Endothelial cell of umbilical vein (primary cell): ENCODE measurements around the gene PARD3B. TPM values are rescaled to one million over a fixed set of nuclear protein-coding genes. Genes with fewer than 3 reads are reported as not detected.

Source experiments
- BruUV-seq: library from RNA; stranded (reverse); fragments of 400-500 nt; replicated peaks from 2 replicates; lab custom pipeline; 2021; lab: Mats Ljungman, UMichigan
- CTCF ChIA-PET: fragments of 300-600, 350-600 bp; sonication (Branson Sonifier 250); formaldehyde crosslinking; loops from one replicate; lab custom pipeline; 2021; ENCODE audit warnings: antibody characterized with exemption, inconsistent platforms; lab: Charles Lee
- POLR2A ChIA-PET: fragments of 300-600, 350-600 bp; sonication (Branson Sonifier 250); formaldehyde crosslinking; loops from one replicate; lab custom pipeline; 2021; ENCODE audit warnings: antibody characterized with exemption, inconsistent platforms; lab: Charles Lee
- DNase-seq: peaks from one replicate; pipeline ENCODE4 v3.0.0-alpha.2; 2011; ENCODE audit warnings: low read depth, low spot score
- FAIRE-seq: peaks from 2 replicates; lab custom pipeline; 2011; peaks lifted over from hg19 to GRCh38; lab: Jason Lieb, UNC
- H2AFZ ChIP-seq: 2 replicates; pipeline ENCODE4 v1.6.0; 2012; ENCODE audit warnings: low read depth, low read length, control low read depth, inconsistent platforms
- H3K27ac ChIP-seq: 2 replicates; pipeline ENCODE4 v1.5.1; 2011; ENCODE audit warnings: low read depth, mild to moderate bottlenecking, control low read depth, low read length, moderate library complexity; ENCODE audit not compliant: insufficient read depth
- H3K27me3 ChIP-seq, 2 experiments: 2 replicates each; pipeline versions ENCODE4 v1.6.0 to v1.6.1; 2011; ENCODE audit warnings: low read length in 2 of 2, mixed read lengths in 1 of 2; ENCODE audit not compliant: control insufficient read depth in 2 of 2, insufficient read depth in 2 of 2
- H3K36me3 ChIP-seq, 2 experiments: 2 replicates in 1 of 2; 3 replicates in 1 of 2; pipeline ENCODE4 v1.5.1; 2011; ENCODE audit warnings: low read length in 2 of 2, mild to moderate bottlenecking in 1 of 2, moderate library complexity in 1 of 2; ENCODE audit not compliant: control insufficient read depth in 2 of 2, insufficient read depth in 2 of 2; ENCODE audit errors: extremely low read depth in 1 of 2
- H3K4me1 ChIP-seq: 3 replicates; pipeline ENCODE4 v1.5.1; 2011; ENCODE audit warnings: mild to moderate bottlenecking, low read length; ENCODE audit not compliant: control insufficient read depth, insufficient read depth; ENCODE audit errors: extremely low read depth
- H3K4me2 ChIP-seq: 2 replicates; pipeline ENCODE4 v1.6.1; 2011; ENCODE audit warnings: low read length, control low read depth, mixed read lengths; ENCODE audit not compliant: insufficient read depth
- H3K4me3 ChIP-seq, 3 experiments: fragments of 200-600 bp in 1 of 3; sonication (generic), shearing (Covaris generic) in 1 of 3; replicated peaks in 1 of 3; 2 replicates each; pipeline ENCODE4 v1.5.1; 2011 to 2016; ENCODE audit warnings: control low read depth in 3 of 3, low read length in 3 of 3, mild to moderate bottlenecking in 2 of 3, inconsistent platforms in 1 of 3, low read depth in 1 of 3, moderate library complexity in 1 of 3; ENCODE audit not compliant: insufficient read depth in 1 of 3
- H3K79me2 ChIP-seq: 2 replicates; pipeline ENCODE4 v1.6.0; 2012; ENCODE audit warnings: low read length, inconsistent platforms; ENCODE audit not compliant: control insufficient read depth, insufficient read depth
- H3K9ac ChIP-seq: replicated peaks from 2 replicates; pipeline ENCODE3; 2011; ENCODE audit warnings: low read length, control low read depth; ENCODE audit not compliant: insufficient read depth; ENCODE audit errors: extremely low read depth
- H3K9me1 ChIP-seq: replicated peaks from 3 replicates; pipeline ENCODE4 v1.6.0; 2011; ENCODE audit warnings: mild to moderate bottlenecking, low read length; ENCODE audit not compliant: control insufficient read depth, insufficient read depth; ENCODE audit errors: extremely low read depth
- H3K9me3 ChIP-seq: replicated peaks from 2 replicates; pipeline ENCODE4 v1.5.1; 2012; ENCODE audit warnings: low read length, inconsistent platforms; ENCODE audit not compliant: control insufficient read depth, insufficient read depth
- H4K20me1 ChIP-seq: replicated peaks from 2 replicates; pipeline ENCODE3; 2011; ENCODE audit warnings: mild to moderate bottlenecking, low read length; ENCODE audit not compliant: control insufficient read depth, insufficient read depth; ENCODE audit errors: extremely low read depth
- EZH2 ChIP-seq: IDR thresholded peaks from 2 replicates; pipeline ENCODE4 v1.6.1; 2012; ENCODE audit warnings: borderline replicate concordance, low read depth, mild to moderate bottlenecking, moderate library complexity, low read length, inconsistent platforms; ENCODE audit not compliant: severe bottlenecking
- FOS ChIP-seq: IDR thresholded peaks from 2 replicates; pipeline ENCODE4 v1.6.1; 2011; ENCODE audit warnings: mild to moderate bottlenecking, low read length, moderate library complexity, borderline replicate concordance; ENCODE audit not compliant: insufficient read depth
- GATA2 ChIP-seq: IDR thresholded peaks from 2 replicates; pipeline ENCODE4 v1.7.0; 2011; ENCODE audit warnings: low read depth, mild to moderate bottlenecking, moderate library complexity, mixed read lengths, low read length; ENCODE audit not compliant: insufficient read length, insufficient read depth
- JUN ChIP-seq: IDR thresholded peaks from 2 replicates; pipeline ENCODE4 v1.6.1; 2011; ENCODE audit warnings: borderline replicate concordance, low read depth; ENCODE audit not compliant: insufficient read length, insufficient read depth
- MYC ChIP-seq: IDR thresholded peaks from one replicate; pipeline ENCODE4 v1.6.1; 2011; ENCODE audit warnings: mild to moderate bottlenecking, low read depth, low read length
- POLR2A ChIP-seq: IDR thresholded peaks from 2 replicates; pipeline ENCODE4 v1.6.1; 2012; ENCODE audit warnings: low read depth, mild to moderate bottlenecking, control low read depth, low read length
- POLR2AphosphoS5 ChIP-seq: IDR thresholded peaks from 2 replicates; pipeline ENCODE4 v1.6.1; 2012; ENCODE audit warnings: low read depth, mild to moderate bottlenecking, control low read depth, low read length, moderate library complexity; ENCODE audit not compliant: insufficient read depth
- dilution Hi-C: fragments of 300-500 bp; cut with MboI; formaldehyde crosslinking; loops from one replicate; pipeline ENCODE4 v1.15.0; 2019; ENCODE audit warnings: low sequenced_read_pairs; ENCODE audit not compliant: extremely low pct_ligation_motif_present
- intact Hi-C: fragments of 100-400 bp; cut with micrococcal nuclease; formaldehyde crosslinking; loops from one replicate; pipeline ENCODE4 v1.10.0; 2022
- polyA plus RNA-seq, 4 experiments: library from polyadenylated mRNA; depleted of rRNA in 3 of 4; stranded (reverse) in 3 of 4; unstranded in 1 of 4; fragments of >200 nt; gene quantifications; 2 replicates each; pipeline versions ENCODE4 v1.2.1 to v1.2.3, GENCODE V29; 2011 to 2012; ENCODE audit warnings: missing spikeins in 1 of 4
- total RNA-seq: library from RNA; stranded (reverse); gene quantifications from 2 replicates; pipeline ENCODE4 v1.2.3, GENCODE V29; 2021
- TF ChIP-seq, protein P1 (sequence below), 2 donors: IDR thresholded peaks; 1 replicate in 1 of 2; 2 replicates in 1 of 2; pipeline ENCODE4 v1.5.1; 2011; ENCODE audit warnings: low read length in 2 of 2, mild to moderate bottlenecking in 2 of 2, moderate library complexity in 2 of 2, control low read depth in 1 of 2, inconsistent platforms in 1 of 2, low read depth in 1 of 2; ENCODE audit not compliant: insufficient read depth in 1 of 2; ENCODE audit errors: extremely low read depth in 1 of 2
- TF ChIP-seq, protein P2 (sequence below): IDR thresholded peaks from 2 replicates; pipeline ENCODE4 v1.6.1; 2011; ENCODE audit not compliant: insufficient read depth, insufficient read length

The PARD3B gene
- total and polyA plus RNA-seq, 2 donors (not counting 3 experiments of a cell fraction or from before 2014, with no cell fraction given), result 2.2 to 30.9 TPM

DNA sequence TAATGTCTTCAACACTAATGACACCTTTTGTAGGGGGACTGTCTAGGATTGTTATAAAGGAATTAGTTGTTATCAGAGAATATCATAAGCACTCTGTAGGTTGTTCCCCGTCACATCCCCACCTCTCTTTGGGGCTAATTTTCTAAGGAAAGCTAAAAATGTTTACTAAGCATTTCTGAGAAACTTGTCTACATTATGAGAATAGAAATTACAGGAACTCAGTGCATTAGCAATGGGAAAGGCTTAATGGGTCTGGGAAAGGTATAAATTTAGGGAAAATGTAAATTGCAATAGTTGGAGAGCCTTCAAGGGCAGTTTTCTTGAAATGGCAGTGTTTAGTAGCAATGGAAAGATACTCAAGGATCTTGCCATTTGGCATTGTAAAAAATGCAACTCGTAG is 879.8 kb downstream of the PARD3B start:
- CTCF ChIA-PET, result interaction anchor here (1.3 kb wide), 1 partner anchor 17 kb away, joined by 3 read pairs; no protein-coding TSS in a partner anchor
- dilution Hi-C loops, result no loop called here

More for the DNA sequence above, 879.8 kb downstream of the PARD3B start:
- no peak overlapping the region for H3K27ac ChIP-seq
- intact Hi-C loops, result no loop called here
- no peak overlapping the region for H2AFZ ChIP-seq
- no peak for FAIRE-seq
- TF ChIP-seq GATA2 (no peak), POLR2A (no peak), MYC (no peak), JUN (no peak), POLR2AphosphoS5 (no peak), FOS (no peak), EZH2 (no peak)
- TF ChIP-seq, protein P1, sequence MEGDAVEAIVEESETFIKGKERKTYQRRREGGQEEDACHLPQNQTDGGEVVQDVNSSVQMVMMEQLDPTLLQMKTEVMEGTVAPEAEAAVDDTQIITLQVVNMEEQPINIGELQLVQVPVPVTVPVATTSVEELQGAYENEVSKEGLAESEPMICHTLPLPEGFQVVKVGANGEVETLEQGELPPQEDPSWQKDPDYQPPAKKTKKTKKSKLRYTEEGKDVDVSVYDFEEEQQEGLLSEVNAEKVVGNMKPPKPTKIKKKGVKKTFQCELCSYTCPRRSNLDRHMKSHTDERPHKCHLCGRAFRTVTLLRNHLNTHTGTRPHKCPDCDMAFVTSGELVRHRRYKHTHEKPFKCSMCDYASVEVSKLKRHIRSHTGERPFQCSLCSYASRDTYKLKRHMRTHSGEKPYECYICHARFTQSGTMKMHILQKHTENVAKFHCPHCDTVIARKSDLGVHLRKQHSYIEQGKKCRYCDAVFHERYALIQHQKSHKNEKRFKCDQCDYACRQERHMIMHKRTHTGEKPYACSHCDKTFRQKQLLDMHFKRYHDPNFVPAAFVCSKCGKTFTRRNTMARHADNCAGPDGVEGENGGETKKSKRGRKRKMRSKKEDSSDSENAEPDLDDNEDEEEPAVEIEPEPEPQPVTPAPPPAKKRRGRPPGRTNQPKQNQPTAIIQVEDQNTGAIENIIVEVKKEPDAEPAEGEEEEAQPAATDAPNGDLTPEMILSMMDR (IDR thresholded peaks at IDR 0.05; ENCODE audit: extremely low read depth in 1 of 2, insufficient read depth in 1 of 2, low read depth in 1 of 2, low read length in 2 of 2), result no peak
- TF ChIP-seq, protein P2, sequence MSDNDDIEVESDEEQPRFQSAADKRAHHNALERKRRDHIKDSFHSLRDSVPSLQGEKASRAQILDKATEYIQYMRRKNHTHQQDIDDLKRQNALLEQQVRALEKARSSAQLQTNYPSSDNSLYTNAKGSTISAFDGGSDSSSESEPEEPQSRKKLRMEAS, result no peak
- H3K4me3 ChIP-seq, result no peak overlapping the region
- BruUV-seq, result no TSS peak
- H3K9me3 ChIP-seq, result no peaks in the 10 kb centered on the region
- H3K9me1 ChIP-seq, result no peaks in the 10 kb centered on the region
- H3K9ac ChIP-seq, result no peak overlapping the region
- DNase-seq, result no peak
- H3K4me2 ChIP-seq, result no peak overlapping the region
- H3K27me3 ChIP-seq, result no peaks in the 10 kb centered on the region
- H3K4me1 ChIP-seq, result peaks cover 16% of the 10 kb centered on the region
- no peaks in the 10 kb centered on the region for H4K20me1 ChIP-seq
- H3K36me3 ChIP-seq, result no peaks in the 10 kb centered on the region
- H3K79me2 ChIP-seq, result no peaks in the 10 kb centered on the region
- POLR2A ChIA-PET, result no interaction called here
